ENCODE measurements around the gene GLT6D1.

- TF ChIP-seq CTCF (IDR thresholded peaks at IDR 0.05) (no peak), SIN3A (IDR thresholded peaks at IDR 0.05; ENCODE audit: borderline replicate concordance, insufficient read depth, low read depth, low read length) (no peak), TCF7L2 (IDR thresholded peaks at IDR 0.05; ENCODE audit: low read depth, low read length) (no peak)
- TF ChIP-seq, protein P1, sequence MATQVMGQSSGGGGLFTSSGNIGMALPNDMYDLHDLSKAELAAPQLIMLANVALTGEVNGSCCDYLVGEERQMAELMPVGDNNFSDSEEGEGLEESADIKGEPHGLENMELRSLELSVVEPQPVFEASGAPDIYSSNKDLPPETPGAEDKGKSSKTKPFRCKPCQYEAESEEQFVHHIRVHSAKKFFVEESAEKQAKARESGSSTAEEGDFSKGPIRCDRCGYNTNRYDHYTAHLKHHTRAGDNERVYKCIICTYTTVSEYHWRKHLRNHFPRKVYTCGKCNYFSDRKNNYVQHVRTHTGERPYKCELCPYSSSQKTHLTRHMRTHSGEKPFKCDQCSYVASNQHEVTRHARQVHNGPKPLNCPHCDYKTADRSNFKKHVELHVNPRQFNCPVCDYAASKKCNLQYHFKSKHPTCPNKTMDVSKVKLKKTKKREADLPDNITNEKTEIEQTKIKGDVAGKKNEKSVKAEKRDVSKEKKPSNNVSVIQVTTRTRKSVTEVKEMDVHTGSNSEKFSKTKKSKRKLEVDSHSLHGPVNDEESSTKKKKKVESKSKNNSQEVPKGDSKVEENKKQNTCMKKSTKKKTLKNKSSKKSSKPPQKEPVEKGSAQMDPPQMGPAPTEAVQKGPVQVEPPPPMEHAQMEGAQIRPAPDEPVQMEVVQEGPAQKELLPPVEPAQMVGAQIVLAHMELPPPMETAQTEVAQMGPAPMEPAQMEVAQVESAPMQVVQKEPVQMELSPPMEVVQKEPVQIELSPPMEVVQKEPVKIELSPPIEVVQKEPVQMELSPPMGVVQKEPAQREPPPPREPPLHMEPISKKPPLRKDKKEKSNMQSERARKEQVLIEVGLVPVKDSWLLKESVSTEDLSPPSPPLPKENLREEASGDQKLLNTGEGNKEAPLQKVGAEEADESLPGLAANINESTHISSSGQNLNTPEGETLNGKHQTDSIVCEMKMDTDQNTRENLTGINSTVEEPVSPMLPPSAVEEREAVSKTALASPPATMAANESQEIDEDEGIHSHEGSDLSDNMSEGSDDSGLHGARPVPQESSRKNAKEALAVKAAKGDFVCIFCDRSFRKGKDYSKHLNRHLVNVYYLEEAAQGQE (IDR thresholded peaks at IDR 0.05; ENCODE audit: insufficient read depth in 1 of 2, low read depth in 2 of 2, low read length in 1 of 2): no peak
These were observed 16.8 kb downstream of the GLT6D1 start for GRCh38 chr9:135622415-135623020.
